C4-2B (cell line): ENCODE results near the gene BTBD1.

Experiments used
- H3K27ac ChIP-seq: fragments of 450-650 bp; 2 replicates; pipeline ENCODE4 v1.5.1; 2017
- CTCF ChIP-seq: fragments of 450-650 bp; conservative IDR thresholded peaks from 2 replicates; pipeline ENCODE4 v1.5.1; 2017; ENCODE audit warnings: mild to moderate bottlenecking
- ZFX ChIP-seq: fragments of 450-650 bp; IDR thresholded peaks from 2 replicates; pipeline ENCODE4 v1.6.1; 2017

The BTBD1 gene

GRCh38 chr15:82971218-82971984 lies 95.7 kb downstream of the BTBD1 start:
- TF ChIP-seq CTCF (no peak), ZFX (no peak)
- H3K27ac ChIP-seq = no peak overlapping the region

- H3K27ac ChIP-seq = no peak overlapping the region
- TF ChIP-seq CTCF (no peak), ZFX (no peak)
Observed at GRCh38 chr15:82970696-82971095, 96.4 kb downstream of the BTBD1 start.

GRCh38 chr15:82970078-82970686 lies 96.9 kb downstream of the BTBD1 start:
- TF ChIP-seq ZFX (no peak), CTCF (no peak)
- H3K27ac ChIP-seq = no peak overlapping the region

- TF ChIP-seq CTCF = no peak
- TF ChIP-seq ZFX = no peak
- H3K27ac ChIP-seq = no peak overlapping the region
Observed at GRCh38 chr15:82969353-82969752, 97.7 kb downstream of the BTBD1 start.

GRCh38 chr15:82968066-82968465 lies 99.0 kb downstream of the BTBD1 start:
- H3K27ac ChIP-seq = no peak overlapping the region
- no peak for TF ChIP-seq ZFX
- TF ChIP-seq CTCF = no peak

- TF ChIP-seq ZFX (no peak), CTCF (no peak)
- no peak overlapping the region for H3K27ac ChIP-seq
Observed at GRCh38 chr15:82966671-82967071, 100.4 kb downstream of the BTBD1 start.
